AG09309 (cell line): ENCODE results near the gene HSD17B12.
A peak's percentile ranks its signal among the peaks of the same experiment; 100 is the strongest.

Experiments used
- DNase-seq: peaks from one replicate; pipeline ENCODE4 v3.0.0-alpha.2; 2010; ENCODE audit warnings: low read depth
- H3K4me3 ChIP-seq: 2 replicates; pipeline ENCODE4 v1.5.1; 2011; ENCODE audit warnings: mild to moderate bottlenecking, low read depth, low read length, moderate library complexity; ENCODE audit not compliant: control insufficient read depth
- TF ChIP-seq, protein P1 (sequence below): IDR thresholded peaks from 2 replicates; pipeline ENCODE4 v1.5.1; 2011; ENCODE audit warnings: mild to moderate bottlenecking, low read depth, low read length, inconsistent platforms; ENCODE audit not compliant: insufficient read depth, control insufficient read depth; ENCODE audit errors: missing control alignments

The HSD17B12 gene

DNA sequence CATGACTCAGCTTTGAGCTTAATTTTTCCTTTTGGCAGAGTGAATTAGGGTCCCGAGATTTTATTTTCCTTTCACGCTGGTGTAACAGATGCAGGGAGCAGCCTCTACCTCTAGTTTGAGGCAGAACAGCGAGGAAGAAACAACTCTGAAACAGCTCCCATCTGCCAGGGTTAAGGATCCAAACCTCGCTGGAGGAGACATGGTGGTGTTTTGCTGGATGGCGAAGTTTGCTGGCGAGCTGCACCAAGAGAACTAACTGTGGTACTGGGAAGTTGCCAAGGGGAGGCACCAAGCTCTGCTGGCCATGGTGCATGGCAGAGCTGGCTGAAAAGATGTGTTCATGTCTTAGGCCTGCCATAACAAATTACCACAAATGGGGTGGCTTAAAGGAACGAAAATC, 192.5 kb downstream of the HSD17B12 start:
- TF ChIP-seq, protein P1, sequence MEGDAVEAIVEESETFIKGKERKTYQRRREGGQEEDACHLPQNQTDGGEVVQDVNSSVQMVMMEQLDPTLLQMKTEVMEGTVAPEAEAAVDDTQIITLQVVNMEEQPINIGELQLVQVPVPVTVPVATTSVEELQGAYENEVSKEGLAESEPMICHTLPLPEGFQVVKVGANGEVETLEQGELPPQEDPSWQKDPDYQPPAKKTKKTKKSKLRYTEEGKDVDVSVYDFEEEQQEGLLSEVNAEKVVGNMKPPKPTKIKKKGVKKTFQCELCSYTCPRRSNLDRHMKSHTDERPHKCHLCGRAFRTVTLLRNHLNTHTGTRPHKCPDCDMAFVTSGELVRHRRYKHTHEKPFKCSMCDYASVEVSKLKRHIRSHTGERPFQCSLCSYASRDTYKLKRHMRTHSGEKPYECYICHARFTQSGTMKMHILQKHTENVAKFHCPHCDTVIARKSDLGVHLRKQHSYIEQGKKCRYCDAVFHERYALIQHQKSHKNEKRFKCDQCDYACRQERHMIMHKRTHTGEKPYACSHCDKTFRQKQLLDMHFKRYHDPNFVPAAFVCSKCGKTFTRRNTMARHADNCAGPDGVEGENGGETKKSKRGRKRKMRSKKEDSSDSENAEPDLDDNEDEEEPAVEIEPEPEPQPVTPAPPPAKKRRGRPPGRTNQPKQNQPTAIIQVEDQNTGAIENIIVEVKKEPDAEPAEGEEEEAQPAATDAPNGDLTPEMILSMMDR: no peak
- no peak overlapping the region for H3K4me3 ChIP-seq
- DNase-seq: no peak

DNA sequence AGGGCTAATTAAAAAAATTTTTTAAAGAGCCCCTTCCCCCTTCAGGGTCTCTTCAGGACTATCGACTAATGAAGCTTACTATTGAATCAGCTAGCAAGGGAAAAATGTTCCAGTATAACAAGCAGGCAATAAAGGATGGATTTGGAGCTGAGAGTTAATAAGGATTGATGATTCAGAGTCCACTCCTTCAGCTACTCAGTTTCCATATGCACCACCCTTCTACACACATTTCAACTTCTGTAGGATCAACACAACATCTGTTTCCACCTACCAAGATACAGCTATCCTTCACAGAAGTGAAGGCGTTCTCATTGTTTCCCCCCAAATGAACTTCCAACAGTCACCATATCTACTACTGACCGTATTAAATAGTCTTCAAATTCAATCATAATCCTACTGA, 193.5 kb downstream of the HSD17B12 start:
- TF ChIP-seq, protein P1: no peak
- no peak overlapping the region for H3K4me3 ChIP-seq
- no peak for DNase-seq

DNA sequence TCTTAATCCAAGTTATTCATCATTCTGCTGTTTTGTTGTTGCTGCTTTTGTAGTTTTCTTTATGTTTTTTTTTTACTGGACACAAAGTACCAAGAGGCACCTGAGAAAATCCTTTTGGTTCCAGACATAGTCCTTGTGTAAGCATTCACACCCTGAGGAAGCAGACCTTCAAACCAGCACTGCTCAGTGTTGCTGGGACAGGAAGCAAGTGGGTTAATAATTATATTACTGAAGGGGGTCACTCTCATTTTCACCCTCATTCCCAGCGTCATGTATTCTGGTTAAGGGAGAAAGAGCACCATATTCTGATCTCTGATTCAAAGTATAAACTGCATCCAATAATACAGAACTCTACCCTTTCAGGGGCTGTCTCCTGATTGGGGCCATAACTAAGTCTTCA, 194.2 kb downstream of the HSD17B12 start:
- TF ChIP-seq, protein P1: no peak
- H3K4me3 ChIP-seq: no peak overlapping the region

DNA sequence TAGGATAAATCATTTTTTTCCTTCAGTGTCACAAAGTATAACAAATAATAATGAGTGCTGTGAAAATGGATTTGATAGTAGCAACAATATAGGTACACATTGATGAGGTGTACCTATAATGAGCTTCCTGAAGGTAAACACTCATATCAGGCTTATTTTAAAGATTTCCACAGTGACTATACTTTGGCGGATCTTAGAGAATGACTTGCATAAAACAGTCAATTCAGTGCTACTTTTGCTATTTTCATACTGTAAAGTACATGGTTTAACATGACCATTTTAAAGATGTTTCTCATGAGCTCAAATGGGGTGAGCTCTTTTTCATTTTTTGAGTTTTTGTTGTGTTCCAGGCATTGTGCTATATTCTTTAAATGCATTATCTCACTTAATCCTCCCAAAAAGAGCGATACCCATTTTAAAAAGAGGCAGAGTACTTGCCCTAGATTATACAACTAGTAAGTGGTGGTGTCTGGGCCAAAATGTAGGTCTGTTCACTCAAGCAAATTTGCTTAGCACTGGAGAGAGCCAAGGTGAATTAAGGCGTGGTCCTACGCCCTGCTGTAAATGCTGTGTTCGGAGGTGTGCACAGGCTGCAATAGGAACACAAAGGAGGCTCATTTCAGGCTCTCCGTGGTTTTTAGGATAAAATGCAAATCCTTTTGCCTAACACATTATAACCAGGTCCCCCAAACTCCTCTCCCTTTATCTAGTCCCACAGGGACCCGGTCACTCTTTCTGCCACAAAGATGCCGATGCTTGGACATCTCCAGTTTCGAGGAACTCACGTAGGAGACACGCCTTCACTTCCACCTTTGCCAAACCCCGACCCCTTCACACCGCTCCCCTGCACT, 199.5 kb downstream of the HSD17B12 start:
- TF ChIP-seq, protein P1: no peak
- no peak for DNase-seq
- H3K4me3 ChIP-seq: peak overlapping the region; percentile 67

More for the DNA sequence above, 194.2 kb downstream of the HSD17B12 start:
- no peak for DNase-seq

DNA sequence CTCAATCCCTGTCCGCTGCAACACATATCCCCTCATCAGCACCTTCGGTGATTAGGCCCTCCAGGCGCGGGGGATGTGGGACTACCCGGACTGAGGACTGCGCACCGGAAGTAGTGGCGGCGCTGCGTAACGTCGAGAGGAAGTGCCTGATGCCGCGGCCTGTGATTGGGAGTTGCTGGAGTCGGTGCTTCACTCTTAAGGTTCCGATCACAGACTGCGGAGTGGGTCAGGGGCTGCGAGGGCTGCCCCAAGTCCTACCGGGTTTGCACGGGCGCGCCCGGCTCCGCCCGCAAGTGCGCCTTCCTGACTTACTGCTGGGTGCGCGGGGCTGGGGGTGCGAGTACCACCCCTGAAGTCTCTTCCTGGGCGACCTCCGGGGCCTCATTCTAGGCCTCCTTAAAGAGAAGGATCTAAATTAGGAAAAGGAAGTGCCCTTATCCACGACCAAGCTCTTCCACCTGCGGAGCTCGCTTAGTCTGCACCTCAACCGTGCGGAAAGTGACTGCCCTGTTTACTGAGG, 200.2 kb downstream of the HSD17B12 start, which contains the start of gene ALKBH3:
ALKBH3 (plus strand) TSS at position 192 of the 520 bp plus-strand sequence. CDS start 1,822 bp downstream, outside the sequence.
- H3K4me3 ChIP-seq: peak within 1 kb of the TSS; percentile 67
- peak; percentile 75 for DNase-seq

DNA sequence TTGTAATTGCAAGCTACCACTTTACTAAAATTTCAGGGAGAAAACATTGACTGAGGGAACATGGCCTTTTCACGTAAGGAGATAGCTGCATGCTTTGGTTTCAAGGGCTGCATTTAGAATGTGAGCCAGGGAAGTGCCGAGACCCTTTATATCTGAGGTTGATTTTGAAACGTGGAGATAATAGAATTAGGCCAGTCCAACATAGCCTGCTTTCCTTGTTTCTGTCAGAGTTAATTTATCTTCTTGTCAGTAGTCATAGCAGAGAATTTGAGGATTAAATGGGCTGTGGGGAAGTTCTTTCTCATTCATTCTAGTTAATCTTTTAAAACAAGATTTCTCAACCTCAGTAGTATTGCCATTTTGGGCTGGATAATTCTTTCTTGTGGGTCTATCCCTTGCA, 212.3 kb downstream of the HSD17B12 start:
- TF ChIP-seq, protein P1: no peak
- DNase-seq: no peak
- no peak overlapping the region for H3K4me3 ChIP-seq

More for the DNA sequence above, 200.2 kb downstream of the HSD17B12 start, which contains the start of gene ALKBH3:
- TF ChIP-seq, protein P1: no peak
